HG03354 (cell line): ENCODE data around the gene RGL1.

Source experiments
- ATAC-seq: cut with Tn5 transposase; IDR thresholded peaks from one replicate; pipeline ENCODE4 v1.9.1; 2021; ENCODE audit warnings: mild to moderate bottlenecking; ENCODE audit not compliant: unreplicated experiment, poor library complexity, severe bottlenecking

Gene RGL1

GRCh38 chr1:183882335-183883167 is 77.6 kb downstream of the RGL1 start:
- no peak for ATAC-seq

DNA sequence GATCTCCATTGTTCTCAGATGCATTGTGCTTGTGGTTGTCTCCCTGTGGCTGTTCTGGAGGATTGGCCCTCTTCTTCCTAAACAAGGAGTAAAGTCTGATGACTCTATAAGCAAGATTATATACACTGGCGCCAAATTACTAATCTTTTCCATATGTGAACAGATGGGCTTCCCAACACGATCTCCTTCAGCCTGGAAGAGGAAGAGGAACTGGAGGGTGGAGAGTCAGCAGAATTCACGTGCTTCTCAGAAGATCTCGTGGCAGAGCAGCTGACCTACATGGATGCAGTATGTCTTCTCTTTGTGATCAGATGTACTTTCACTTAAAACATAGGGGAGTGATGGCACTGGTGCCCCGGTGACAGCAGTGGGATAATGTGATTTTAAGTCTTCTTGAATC is 78.7 kb downstream of the RGL1 start:
- no peak for ATAC-seq

DNA sequence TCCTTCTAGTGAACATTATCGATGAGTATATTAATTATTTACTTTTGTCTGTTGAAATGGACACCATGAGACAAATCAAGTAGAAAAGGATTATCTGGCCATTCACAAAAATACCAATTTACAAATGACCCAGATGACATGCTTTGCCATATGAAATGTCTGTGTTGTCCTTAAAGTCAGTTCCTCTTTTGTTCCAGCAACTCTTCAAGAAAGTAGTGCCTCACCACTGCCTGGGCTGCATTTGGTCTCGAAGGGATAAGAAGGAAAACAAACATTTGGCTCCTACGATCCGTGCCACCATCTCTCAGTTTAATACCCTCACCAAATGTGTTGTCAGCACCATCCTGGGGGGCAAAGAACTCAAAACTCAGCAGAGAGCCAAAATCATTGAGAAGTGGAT is 79.6 kb downstream of the RGL1 start:
- no peak for ATAC-seq

DNA sequence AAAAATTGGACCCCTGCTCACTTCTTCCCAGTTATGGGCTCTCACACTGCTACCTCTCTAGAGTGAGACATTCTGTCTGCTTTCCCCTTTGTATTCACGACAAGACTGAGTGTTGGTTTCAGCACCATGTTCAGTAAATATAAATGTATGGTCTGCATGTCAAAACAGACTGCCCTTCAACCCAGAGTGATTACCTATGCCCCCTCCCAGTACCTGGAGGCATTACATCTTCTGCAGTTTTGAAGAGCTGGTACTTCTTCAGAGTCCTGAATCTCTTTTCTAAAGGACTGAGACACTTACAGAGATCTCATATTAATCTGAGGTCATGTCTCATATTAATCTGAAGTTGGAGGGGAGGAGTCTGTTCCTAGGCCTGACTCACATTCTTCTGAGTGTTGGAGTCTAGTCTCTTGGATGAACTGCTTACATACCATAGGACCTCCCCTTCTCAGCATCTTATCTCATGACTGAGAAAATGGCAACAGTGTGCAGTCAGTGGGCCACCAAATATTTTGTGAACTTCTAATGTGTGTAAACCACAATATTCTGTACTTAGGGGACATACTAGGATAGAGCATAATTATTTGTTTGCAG is 80.3 kb downstream of the RGL1 start:
- ATAC-seq, result no peak

DNA sequence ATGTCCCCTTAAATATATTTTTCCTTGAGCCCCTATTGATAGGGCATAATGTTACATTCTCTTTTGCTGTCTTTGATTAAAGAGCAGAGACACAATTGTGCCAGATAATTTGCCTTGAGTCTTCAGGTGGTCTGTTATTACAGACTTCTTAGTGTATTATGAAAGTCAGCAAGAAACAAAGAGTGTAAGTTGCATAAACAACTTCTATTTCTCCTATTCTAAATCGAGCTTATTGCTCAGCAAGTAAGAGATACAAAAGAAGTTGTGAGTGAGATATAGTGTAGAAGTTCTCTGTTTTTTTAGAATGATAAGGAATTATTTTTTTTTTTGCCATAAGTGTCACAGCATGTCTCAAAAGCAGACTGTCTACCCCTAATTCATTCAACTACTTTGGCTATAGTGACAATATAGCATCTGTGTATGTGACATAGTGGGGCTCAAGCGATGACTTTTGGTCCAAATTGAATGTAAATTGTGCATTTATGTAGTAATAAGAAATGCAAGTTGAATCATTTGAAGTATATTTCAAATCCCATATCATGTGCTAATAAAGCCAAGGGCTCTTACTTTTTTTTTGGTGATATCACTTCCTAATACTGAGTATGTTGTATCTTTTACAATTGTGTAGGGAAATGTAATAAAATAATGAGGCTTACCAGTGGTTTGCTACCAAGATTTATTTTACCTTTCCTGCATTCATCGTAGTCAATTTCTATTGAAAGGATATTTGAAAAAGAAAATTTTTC is 81.3 kb downstream of the RGL1 start:
- no peak for ATAC-seq

GRCh38 chr1:183886853-183887252 is 81.9 kb downstream of the RGL1 start:
- no peak for ATAC-seq

GRCh38 chr1:183887826-183888819 is 83.2 kb downstream of the RGL1 start:
- no peak for ATAC-seq

DNA sequence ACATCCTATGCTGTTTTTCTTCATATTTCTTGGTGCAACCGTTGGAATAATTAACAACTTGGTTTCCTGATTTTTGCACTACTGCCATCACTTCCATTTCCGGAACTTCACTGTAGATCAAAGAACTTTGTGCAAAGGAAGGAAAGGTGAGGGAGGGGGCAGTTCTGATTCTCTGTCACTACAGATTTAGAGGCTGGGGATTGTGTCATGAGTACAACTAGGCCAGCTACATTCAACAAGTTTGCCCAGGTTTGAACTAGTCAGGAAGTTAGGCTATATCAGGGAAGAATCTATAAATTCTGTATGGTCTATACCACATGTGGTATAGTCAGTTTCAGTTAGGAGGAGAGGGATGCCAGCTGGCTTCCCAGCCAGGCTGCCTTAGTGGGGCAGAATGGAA is 84.2 kb downstream of the RGL1 start:
- no peak for ATAC-seq

DNA sequence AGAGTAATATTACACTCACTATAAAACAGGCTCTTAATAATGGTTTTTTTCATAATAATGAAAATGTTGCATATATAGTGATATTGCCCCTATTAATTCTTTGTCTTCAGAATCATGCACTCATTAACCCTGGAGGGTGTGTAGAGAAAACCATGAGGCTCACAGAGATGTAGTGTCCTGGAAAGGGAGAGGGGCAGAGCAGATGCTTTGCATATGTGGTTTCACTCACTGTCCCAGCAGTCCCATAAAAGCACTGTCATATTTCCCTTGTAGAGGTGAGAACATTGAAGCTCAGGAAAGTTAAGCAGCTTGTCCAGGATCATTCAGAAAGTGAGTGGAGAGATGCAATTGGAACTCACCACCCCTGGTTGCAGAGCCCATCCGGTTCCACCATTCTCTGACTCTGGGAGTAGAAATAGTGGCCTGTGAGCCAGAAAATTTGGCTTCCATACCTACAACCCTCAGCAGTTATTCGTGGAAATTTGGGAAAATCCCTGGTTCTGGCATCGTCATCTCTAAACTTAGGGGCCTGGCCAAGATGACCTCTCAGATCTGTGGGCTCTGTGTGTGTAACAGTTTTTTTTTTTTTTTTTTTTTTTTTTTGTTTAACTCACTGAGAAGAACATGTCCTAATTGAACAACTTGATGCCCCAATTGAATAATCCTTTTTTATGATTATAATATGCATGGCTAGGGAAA is 86.4 kb downstream of the RGL1 start:
- no peak for ATAC-seq

- ATAC-seq, result no peak
These were observed 87.5 kb downstream of the RGL1 start for GRCh38 chr1:183892351-183892793.

- no peak for ATAC-seq
These were observed 88.8 kb downstream of the RGL1 start for GRCh38 chr1:183893561-183894289.

DNA sequence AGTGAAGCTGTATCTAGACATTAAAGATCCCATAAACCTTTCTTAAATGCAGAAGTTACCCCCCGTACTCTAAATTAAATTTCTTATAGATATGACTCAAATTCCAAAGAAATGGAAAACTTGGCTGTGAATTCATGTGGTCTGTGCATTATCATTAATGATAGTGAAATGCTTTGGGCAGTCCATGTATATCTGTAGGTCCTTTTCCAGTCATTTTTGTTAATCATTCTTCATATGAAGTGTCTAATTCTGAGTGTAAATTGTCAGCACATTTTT is 89.3 kb downstream of the RGL1 start:
- no peak for ATAC-seq

DNA sequence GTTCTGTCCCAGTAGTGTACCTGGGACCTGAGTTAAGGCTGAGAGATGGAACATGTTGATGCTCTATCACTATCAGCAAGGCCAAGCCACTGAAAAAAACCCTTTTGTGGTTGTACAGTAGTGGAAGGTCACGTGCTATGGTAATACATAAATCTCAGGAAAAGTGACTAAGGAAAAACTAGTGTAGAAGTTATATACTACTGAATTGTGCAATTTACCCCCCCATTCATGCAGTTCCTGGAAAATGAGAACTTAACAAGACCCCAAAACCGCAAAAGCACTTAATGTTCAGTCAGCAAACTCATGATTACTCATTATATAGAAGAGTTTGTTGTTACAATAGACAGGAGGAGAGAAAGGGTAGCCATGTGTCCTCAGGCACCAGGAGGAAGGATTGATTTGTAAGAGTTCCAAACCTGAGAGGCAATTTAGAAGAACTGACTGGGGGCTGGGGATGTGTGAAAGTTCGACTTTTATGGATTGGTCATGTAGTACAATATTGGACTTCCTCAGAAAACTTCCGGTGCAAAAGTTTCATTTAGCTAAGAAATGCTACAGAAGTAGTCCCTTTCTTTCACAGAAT is 91.6 kb downstream of the RGL1 start:
- no peak for ATAC-seq

DNA sequence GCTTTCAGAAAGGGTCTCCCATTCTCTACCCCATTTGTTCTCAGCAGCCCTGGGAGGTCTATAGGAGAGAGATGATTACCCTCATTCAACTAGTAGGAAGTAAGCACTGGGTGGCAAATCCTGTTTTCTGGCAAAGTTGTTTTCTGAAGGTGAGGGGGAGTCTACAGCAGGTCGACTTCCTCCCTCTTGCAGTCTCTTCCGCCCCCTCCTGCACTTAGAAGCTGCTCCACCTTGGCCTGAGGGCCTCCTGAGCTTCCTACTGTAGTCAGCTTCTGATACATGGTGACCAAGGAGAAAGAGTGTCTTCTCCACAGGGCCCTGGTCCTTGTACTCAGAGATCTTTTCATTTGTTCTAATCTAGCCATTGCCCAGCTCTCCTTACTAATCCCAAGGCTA is 93.1 kb downstream of the RGL1 start:
- peak; percentile 32 for ATAC-seq

DNA sequence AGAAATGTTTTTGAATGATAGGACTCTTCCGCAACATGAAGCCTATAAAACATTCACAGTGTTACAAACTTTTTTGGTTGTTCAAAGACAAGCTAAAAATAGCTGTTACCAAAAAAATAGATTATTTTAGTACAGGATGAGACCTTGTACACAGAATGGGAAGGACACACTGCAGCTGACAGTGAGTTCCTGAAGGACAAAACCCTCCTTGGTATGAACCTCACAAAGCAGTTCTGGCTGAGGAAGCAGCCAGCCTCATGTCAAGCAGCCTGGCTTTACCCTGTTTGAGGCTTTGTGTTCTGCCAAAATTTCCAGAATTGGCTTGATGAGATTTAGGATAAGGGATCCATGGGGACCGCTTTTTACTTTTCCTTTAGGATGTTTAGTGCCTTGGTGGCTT is 93.7 kb downstream of the RGL1 start:
- no peak for ATAC-seq

- ATAC-seq, result no peak
These were observed 96.9 kb downstream of the RGL1 start for GRCh38 chr1:183901748-183902330.

- ATAC-seq, result no peak
These were observed 98.2 kb downstream of the RGL1 start for GRCh38 chr1:183903101-183903500.

DNA sequence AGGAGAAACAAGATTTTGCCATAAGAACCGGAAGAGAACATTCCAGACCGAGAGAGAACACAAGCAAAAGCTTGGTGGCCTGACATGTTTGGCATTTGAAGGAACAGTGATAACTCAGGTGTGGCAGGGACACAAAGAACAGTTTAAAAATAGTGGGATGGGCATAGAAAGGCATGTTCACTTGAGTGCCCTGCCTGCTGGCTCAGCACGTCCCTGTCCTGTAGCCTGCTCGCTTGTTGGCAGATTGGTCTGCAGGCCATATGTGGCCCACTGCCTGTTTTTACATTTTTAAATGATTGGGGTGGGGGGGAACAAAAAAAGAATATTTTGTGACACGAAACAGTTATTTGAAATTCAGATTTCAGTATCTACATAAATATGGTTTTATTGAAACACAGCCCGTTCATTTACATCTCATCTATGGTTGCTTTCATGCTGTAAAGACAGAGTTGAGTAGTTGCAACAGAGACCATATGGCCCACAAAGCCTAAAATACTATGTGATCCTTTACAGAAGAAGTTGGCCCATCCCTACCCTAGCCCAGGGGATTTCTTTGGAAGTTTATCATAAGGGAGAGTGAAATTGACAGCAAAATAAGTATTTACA is 100.7 kb downstream of the RGL1 start:
- ATAC-seq, result no peak
